Dedifferentiated amniotic fluid mesenchymal stem cell (primary cell): Measurements from ENCODE around the gene CCDC57.

ENCODE experiments used
- DNase-seq: peaks from one replicate; pipeline ENCODE4 v3.0.0-alpha.2; 2016; ENCODE audit errors: extremely low spot score

Gene CCDC57

DNA sequence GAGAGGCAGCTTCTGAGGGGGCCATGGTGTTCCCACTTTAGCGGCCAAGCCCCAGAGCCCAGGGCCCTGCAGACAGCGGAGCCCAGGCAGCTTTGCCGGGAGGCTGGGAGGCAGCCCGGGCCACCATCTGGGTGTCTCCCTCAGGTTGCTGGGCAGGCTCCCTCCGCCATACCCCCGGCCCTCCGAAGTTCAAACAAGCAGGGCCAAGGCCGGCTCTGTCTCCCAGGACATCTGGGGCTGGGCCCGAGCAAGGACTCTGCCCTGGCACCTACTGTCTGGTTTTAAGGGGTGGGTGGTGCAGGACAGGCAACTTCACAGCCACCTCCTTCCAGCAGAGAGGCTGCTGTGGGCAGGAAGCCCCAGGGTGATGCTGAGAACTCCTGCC, 149.7 kb downstream of the CCDC57 start:
- no peak for DNase-seq

DNA sequence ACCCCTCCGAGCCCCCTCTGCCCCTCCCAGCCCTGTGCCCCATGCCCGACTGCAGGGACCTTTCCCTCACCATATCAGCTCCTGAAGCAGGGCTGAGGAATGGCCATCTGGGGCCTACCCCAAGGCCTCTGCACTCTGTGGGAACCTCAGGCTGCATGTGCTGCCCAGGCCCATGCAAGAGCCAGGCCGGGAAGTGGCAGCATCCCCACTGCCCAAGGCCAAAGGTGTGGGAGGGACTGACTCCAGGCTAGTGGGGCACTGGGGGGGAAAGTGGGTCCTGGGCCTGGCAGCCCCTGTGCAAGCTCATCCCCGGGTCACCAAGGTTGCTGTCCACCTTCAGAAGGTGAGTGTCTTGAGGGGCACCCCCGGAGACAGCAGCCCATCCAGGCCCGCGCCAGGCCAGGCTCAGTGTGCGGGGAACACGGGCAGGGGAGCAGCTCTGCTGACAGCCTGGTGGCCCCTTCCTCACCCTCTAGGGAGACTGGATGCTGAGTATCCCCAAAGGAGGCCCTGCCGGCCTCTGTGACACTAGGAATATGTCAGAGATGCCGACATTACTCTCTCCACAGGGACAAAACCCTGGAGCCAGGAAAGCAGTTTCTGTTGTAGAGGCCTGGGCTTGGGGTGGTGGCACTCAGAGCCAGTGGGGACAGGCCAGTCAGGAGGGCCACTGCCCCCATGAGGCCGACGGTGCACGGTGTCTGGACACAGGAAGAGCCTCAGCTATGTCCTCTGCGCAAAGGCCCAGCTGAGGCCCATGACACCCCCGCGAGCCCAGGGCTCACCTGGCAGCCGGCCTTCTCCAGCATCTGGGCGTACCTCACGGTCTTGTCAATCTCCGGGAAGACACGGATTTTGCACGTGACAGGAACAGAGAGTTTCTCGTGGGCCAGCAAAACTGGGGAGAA, 150.3 kb downstream of the CCDC57 start:
- DNase-seq: no peak

DNA sequence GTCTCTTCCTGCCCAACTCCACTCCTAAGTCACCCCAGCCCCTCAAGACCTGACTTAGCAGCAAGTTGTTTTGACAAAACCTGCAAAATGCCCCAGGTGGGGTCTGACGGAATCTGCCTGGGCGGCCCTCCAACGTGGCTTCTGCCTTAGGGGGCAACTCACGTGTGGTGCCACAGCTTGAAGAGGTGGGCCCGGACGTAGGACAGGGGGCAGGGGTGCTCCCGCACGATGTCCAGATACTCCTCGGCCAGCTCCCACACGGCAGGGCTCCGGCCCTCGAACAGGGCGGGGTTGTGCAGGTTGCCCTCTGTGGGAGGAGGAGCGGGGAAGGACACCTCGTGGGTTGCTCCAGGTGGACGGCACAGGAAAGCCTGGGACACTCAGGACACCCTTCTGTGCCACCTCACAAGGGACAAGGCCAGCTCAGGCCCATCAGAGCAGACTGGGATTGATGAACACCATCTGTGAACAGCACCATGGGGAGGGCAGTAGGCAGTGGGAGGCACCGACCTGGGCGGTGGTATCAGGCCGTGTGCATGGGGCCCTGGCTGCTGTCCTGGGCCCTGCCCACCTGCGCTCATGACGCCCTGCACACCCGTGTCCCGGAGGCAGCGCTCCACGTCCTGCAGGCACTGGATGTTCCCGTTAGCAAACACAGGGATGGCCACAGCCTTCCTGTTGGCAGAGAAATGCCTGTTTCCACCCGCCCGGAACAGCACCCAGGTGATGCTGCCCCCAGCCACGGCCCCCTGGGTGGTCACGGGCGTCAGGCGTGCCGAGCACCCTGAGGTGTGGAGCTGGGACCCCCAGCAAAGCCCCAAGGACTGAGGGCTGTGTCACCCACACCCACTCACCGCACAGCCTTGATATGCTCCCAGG, 151.4 kb downstream of the CCDC57 start:
- DNase-seq: no peak

DNA sequence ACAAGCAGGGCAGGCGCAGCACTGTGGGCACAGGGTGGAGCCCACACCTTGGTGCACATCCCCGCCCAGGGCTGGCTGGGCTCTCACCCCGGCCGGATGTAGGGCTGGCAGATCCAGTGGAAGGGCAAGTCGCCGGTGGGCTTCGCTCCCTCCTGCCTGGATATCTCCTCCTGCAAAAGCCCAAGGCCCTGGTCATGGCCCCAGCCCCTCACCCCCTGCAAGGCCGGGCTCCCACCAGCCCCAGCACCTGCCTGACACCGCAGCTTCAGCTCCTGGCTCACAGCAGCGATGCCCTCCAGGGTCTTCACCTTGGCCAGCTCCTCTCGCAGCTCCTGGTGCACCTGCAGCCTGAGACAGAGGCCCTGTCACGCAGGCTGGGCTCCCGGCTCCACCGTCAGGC, 152.0 kb downstream of the CCDC57 start:
- no peak for DNase-seq

DNA sequence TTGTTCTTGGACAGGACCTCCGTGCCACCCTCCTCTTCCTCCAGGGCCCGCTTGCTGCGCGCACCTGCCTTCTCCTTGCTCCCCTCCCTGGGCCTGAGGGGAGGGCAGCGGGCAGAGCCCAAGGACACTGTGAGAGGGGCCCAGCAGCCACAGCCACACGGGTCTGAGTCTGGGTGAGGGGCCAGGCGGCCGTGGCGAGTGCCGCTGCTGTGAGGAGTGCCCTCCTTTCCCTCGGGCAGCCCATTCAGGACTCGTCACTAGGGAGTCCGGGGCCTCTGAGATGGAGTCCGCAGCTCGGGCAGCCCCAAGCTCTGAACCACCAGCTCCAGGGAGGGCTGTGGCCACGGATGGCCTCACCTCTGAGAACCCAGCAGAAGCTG, 152.7 kb downstream of the CCDC57 start:
- DNase-seq: no peak

DNA sequence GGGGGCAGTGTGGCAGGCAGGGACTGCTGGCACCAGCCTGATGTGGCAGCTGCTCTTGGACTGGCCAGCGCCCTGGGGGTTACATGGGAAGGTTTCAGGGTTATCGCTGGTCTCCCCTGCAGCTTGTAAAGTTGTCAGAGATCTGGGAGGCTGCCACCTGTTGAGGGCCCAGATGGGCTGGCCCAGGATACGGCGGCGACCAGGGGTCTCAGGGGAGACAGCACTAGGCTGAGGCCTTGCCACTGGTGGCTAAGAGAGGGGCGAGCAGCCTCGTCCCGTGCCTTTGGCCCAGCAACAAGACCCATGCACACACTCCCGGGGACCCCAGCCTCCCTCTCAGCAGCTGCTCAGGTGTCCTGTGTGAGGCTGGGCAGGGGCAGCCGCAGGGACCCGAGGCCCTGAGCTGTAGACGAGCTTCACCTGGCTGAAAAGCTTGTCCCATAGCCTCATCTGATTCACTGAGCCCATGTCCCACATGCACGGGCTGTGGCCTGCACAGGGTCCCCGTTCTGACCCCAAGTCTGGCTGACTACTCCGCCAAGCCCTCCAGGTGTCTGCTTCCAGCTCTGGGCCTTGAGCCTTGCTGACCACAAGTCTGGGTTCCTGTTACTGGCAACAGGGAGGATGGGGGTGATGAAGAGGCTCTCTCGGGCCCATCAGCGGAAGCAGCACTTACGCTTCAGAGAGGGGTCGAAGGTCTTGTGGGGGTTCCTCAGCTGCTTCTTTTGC, 153.2 kb downstream of the CCDC57 start:
- no peak for DNase-seq

DNA sequence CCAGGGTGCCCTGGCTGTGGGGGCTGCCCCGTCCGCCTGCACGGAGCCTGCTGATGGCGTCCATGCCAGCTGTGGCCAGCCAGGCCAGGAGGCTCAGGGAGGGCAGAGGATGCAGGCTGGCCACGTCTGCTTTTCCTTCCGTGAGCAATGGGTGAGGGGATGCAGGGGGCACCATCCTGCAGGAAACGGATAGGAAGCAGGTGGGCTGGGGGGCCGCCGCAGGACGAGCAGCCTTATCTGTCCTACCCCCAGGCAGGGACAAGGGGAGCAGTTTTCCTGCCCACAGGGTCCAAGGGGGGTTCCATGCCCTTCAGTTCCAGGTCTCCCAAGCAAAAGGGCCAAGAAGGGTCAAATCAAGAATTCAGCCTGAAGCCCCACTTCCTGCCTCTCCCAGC, 153.8 kb downstream of the CCDC57 start:
- DNase-seq: no peak

DNA sequence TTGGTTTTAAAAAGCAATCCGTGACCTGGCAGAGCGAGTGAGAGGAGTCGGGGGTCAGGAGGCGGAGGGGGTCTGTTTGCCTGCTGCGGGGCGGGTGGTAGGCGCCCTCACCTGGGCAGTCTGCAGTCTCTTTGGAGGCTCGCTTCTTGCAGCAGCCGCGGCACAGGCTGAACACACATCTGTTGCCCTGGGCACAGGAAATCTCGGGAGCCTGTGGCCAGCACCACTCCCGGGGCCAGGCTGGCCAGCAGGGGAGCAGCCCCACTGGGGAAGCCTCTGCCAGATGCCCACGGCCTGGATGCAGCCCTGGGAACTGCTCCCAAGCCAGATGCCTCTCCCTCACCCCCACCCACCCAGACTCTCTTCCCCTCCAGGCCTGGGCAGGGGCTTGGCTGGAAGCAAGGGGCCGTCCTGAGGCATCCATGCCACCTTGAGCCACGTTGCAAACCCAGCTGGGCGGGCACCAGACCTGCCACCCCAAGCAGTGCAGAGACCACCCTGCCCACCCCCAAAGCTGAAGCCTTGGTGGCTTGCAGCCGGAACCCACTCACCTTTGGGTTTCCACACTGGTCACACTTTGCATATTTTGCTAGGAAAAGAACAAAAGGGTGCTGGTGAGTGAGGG, 154.3 kb downstream of the CCDC57 start:
- no peak for DNase-seq

DNA sequence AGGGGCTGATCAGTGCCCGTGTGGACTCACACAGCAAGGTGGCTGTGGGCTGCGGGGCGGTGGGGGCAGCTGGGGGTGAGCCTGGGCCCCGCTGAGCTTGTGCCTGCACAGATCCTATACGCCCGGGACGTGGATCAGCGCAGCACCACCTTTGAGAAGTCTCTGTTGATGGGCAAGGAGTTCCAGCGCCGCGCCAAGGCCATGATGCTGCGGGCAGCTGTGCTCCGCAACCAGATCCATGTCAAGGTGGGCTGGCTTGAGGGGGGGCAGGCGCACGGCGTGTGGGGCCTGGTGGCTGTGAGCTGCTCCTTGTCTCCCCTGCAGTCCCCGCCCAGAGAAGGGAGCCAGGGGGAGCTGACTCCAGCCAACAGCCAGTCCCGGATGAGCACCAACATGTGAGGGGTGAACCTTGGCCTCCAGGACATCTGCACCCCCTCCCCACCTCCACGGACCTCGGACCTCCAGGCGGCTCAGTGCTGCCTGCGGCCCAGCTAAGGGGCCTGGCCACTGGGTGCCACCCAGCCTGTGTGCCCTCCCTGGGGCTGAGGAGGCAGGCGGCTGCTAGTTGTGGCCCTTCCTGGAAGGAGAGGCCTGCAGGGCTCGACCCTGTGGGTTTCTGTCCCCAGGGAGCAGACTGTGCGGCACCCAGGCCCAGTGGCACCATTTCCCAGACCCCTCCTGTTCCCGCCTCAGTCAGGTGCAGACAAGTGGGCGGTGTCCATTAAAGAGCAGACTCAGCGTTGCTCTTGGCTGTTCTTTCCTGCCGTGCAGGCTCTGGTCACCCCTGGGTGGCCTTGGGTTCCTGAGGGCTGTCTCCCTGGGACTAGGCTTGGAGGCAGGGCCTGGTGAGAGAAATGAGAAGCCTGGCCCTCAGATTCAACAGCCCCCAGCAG, 155.7 kb downstream of the CCDC57 start:
- DNase-seq: no peak

DNA sequence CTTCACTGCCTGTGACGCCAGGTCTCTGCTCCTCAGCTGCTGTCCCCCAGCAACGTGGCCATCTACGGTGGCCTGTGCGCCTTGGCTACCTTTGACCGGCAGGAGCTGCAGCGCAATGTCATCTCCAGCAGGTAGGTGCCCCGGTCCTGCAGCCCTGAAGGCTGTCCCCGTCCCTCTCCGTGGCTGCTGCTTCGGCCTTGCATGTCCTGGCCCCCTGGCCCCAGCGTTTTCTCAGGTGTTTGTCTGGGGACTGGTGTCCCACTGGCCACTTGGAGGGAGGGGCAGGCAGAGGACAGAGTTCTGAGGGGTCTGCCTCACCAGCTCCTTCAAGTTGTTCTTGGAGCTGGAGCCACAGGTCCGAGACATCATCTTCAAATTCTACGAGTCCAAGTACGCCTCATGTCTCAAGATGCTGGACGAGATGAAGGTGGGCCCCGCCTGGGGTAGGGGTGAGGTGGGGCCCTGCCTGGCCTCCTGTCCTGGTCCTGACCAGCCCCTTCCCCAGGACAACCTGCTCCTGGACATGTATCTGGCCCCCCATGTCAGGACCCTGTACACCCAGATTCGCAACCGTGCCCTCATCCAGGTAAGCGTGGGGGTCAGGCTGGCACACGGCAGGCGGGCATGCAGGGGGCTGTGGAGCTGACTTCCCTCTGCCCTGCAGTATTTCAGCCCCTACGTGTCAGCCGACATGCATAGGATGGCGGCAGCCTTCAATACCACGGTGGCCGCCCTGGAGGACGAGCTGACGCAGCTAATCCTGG, 156.5 kb downstream of the CCDC57 start:
- DNase-seq: no peak

DNA sequence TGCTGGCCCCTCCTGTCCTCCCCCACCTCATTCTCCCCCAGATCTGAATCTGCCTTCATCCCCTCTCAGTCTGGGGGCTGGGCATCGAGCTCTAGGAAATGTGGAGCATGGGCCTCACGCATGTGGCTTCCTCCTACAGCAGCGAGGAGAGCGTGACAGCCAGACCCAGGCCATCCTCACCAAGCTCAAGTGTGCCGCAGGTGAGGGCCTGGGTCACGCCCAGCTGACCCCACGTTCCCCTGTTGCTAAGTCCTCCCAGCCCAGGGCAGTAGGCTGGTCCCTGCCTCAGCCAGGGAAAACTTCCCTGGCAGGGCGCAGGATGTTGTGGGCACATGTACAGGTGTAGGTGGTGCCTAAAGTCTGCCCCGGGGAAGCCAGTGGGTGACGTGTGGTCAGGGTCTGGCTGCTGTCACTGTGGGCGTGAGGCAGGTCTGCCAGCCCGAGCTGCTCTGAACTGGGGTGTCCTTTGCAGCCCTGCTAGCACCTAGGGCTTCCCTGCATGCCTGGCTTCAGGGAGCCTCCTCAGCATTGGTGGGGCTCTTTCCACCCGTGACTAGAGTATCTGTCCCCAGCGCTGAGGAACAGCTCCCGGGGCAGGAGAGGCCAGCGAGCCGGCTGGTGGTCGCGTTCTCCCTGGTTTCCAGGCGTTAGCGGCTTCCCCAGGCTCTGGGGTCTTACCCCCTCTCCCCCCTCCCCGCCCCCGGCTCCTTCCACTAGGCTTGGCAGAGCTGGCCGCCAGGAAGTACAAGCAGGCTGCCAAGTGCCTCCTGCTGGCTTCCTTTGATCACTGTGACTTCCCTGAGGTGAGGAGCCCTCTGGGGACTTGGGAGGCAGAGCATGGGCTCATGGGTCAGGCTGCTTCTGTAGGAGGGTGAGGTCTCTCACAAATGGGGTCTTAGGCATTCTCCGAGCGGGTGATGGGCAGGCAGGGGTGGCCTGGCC, 157.3 kb downstream of the CCDC57 start:
- DNase-seq: no peak

DNA sequence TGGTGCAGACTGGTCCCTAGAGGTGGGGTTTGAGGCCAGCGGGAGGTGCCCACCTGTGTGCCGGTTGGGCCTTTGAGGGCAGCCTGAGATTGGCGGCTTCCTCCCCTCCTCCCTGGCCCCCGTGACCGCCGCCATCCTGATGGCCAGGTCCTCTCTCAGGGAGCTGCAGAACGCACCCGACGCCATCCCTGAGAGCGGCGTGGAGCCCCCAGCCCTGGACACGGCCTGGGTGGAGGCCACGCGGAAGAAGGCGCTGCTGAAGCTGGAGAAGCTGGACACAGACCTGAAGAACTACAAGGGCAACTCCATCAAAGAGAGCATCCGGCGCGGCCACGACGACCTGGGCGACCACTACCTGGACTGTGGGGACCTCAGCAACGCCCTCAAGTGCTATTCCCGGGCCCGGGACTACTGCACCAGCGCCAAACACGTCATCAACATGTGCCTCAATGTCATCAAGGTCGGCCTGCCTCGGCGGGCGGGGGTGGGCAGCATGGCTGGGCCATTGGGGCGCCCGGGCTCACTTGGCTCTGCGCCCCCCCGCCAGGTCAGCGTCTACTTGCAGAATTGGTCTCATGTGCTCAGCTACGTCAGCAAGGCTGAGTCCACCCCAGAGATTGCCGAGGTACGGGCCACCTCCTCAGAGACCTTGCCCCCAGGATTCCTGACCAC, 158.2 kb downstream of the CCDC57 start:
- DNase-seq: no peak

DNA sequence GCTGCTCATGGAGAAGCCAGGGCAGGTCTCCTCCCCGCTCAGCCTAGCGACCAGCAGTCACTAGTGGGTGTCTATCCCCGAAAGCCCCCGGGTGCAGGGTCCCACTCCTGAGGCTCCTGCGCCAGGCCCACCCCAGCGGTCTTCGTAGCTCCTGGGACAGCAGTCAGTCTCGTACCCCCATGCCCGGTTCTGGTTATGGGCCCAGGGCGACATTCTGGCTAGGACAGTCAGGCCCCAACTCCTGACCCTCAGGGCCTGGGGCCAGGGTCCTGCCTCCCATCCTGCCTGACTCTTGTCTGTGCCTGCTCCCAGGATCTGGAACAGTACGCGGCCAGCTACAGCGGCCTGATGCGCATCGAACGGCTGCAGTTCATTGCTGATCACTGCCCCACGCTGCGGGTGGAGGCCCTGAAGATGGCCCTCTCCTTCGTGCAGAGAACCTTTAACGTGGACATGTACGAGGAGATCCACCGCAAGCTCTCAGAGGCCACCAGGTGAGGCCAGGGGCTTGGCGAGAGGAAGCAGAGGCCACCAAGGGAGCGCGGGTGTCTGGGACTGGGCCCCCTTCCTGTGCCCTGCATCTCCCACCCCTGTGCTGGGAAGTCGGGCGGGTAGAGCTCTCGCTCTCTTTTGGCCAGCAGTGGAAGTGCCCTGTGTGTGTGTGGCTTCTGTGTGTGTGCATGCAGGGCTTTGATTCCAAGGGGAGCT, 158.9 kb downstream of the CCDC57 start:
- DNase-seq: no peak

DNA sequence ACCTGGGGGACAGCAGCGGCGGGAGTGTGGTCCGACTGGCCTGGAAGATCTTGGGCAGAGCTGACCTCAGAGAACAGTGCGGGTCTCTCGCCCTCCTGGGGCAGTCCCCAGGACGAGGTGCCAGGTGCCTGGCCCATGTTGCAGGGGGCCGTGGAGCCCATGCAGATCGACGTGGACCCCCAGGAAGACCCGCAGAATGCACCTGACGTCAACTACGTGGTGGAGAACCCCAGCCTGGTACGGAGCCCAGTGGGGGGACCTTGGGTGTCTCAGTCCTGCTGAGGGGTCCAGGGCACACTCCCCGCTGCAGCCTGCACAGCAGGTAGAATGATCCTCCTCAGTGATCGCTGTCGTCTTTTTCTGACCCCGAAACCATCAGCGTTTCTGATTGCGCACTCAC, 159.5 kb downstream of the CCDC57 start:
- DNase-seq: no peak

DNA sequence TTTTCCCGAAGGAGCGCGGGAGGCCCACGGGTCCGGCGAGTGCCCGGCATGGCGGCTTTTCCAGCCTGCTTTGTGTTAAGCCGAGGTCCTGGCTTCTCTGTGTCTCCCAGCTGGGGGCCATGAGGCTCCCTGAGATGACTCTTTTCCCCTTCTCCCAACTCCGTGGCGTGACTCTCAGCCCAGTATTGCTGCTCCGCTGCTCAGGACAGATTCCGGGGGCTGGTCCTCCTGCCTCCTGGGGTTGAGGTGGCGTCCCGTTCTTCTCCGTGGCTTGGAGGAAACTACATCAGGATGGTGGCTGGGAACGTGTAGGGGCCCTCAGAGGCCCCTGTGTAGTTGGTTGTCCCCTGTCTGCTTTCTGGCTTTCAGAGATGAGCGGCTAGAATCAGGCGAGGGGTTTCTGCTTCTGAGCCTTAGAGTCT, 160.0 kb downstream of the CCDC57 start:
- no peak for DNase-seq

DNA sequence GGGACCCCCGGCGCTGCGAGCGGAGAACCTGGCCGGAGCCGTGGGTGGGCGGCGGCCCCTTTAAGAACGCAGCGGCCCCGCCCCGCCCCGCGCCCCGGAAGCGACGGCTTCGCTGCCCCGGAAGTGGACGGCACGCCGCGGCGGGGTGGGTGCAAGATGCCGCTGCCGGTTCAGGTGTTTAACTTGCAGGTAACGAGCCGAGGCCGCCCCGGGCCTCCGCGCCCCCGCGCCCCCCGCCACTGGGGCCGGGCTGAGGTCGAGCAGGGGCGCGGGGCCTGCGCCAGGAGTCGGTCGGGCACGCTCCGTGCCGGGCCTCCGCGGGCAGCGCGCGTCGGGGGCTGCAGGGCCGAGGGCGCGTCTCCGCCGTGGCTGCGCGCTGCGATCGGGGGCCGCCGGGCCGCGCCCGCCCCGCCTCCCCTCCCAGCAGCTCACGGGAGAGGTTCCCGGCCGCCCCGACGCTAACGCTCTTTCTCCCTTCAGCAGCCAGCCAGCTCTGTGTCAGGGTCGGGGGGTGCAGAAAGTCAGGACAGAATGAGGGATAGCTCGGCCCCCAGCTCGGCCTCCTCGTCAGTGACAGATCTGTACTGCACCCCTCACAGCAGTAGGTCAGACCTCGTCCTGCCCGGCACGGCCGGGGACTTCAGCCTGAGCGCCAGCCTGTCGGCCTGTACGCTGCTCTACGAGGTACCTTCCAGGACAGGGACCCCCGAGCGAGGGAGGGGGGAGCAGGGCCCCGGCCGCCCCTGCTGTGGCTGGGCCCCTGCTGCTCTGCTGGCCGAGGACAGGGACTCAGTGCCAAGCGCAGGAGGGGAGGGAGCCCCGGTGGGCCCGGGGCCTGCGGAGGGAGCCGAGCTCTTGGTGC, 160.6 kb downstream of the CCDC57 start, which contains the start of the genes GPS1 and RFNG:
Gene GPS1, plus strand, starts transcription at position 123 of the 862 bp plus-strand sequence. Its CDS starts 34 bp downstream, at position 157.
Gene RFNG, minus strand, starts transcription at position 36 of the 862 bp plus-strand sequence. CDS start 45 bp downstream, outside the sequence.
- DNase-seq: no peak
